Endometrial microvascular endothelial cells (primary cell): Measurements from ENCODE around the gene PCDHB3. TPM values are rescaled to one million over a fixed set of nuclear protein-coding genes. Genes with fewer than 3 reads are reported as not detected.
"Not testable (repeated sequence)": the region's sequence is repeated elsewhere in the genome, so short reads cannot be mapped to it uniquely, and the experiment has no call there.

ENCODE experiments used
- in situ Hi-C: cut with HindIII; loops from 2 replicates; pipeline ENCODE4 v1.10.0; 2017; ENCODE audit warnings: low sequenced_read_pairs, low pct_unique_long_range_greater_than_20kb; ENCODE audit errors: inconsistent ontology term
- total RNA-seq: library from RNA; depleted of rRNA; stranded (reverse); fragments of >200 nt; gene quantifications from one replicate; pipeline ENCODE4 v1.2.3, GENCODE V29; 2015; ENCODE audit errors: inconsistent ontology term

PCDHB3 gene
- total RNA-seq, 1 donor from 2014 or later, result 0.19 TPM

DNA sequence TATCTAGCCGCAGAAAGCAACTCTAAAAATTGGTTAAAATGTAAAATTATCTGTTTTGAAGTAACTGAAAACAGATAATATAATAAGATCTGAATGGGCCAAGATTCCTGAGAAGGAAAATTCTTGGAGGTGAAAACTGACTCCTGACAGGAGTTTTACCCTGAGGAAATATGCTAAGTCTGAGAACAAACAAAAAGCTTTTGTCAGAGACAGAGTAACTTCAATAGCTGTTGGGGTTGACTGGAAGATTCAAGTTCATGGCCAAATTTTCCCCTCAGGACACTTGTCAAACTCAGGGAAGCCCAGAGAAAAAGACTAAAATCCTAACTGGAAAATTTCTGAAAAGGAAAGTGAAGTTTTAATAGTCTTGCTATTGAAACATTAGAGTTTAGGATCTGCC lies 27.0 kb downstream of the PCDHB3 start:
- in situ Hi-C loops, result no loop called here

DNA sequence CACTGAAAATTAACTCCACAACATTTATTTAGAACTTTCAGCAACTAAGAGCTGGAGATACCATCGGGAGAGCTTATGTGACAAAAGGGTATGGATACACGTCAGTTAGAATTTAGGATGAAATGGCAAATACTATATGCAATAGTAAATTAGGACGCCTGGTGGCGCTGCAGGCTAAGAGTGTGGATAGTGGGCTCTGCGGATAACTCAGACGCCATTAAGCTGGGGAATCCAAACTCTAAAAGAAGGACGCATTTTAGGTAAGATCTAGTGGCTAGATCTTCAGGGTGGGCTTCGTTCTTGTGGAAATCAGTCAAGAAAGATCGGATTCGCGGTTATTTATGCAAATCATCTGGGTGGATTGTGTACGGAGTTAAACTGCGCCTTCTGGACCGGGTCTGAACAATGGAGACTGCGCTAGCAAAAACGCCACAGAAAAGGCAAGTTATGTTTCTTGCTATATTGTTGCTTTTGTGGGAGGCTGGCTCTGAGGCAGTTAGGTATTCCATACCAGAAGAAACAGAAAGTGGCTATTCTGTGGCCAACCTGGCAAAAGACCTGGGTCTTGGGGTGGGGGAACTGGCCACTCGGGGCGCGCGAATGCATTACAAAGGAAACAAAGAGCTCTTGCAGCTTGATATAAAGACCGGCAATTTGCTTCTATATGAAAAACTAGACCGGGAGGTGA lies 34.9 kb downstream of the PCDHB3 start, which contains the start of gene PCDHB5:
TSS of gene PCDHB5 (plus strand) at position 177 of the 688 bp plus-strand sequence. CDS start at position 406, 229 bp downstream.
- in situ Hi-C loops, result no loop called here

DNA sequence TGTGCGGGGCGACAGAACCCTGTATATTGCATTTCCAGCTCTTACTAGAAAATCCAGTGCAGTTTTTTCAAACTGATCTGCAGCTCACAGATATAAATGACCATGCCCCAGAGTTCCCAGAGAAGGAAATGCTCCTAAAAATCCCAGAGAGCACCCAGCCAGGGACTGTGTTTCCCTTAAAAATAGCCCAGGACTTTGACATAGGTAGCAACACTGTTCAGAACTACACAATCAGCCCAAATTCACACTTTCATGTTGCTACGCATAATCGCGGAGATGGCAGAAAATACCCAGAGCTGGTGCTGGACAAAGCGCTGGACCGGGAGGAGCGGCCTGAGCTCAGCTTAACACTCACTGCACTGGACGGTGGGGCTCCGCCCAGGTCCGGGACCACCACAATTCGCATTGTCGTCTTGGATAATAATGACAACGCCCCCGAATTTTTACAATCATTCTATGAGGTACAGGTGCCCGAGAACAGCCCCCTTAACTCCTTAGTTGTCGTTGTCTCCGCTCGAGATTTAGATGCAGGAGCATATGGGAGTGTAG lies 35.5 kb downstream of the PCDHB3 start:
- in situ Hi-C loops, result no loop called here

DNA sequence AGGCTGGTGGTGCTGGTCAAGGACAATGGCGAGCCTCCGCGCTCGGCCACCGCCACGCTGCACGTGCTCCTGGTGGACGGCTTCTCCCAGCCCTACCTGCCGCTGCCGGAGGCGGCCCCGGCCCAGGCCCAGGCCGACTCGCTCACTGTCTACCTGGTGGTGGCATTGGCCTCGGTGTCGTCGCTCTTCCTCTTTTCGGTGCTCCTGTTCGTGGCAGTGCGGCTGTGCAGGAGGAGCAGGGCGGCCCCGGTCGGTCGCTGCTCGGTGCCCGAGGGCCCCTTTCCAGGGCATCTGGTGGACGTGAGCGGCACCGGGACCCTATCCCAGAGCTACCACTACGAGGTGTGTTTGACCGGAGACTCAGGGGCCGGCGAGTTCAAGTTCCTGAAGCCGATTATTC lies 37.1 kb downstream of the PCDHB3 start:
- in situ Hi-C loops, result not testable (repeated sequence)

DNA sequence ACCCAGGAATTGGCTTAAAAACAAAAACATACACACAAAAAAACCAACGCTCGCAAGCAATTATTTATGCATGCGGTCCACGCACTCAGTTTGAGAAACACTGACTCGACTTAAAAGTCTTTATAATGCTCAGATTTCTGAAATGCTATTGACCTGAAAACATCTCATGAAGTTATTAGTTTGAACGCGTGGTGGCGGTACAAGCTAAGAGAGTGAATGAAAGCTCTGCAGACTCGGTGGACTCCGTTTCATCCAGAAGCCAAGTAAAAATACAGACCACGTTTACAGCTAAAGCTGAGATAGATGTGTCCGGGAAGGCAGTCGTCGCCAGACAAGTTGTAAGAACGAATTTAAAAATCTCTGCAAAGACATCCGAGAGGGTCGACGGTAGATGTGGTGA lies 49.5 kb downstream of the PCDHB3 start, which contains the start of gene PCDHB6:
TSS of gene PCDHB6 (plus strand) at position 246 of the 400 bp plus-strand sequence. CDS start 201 bp downstream, outside the sequence.
- in situ Hi-C loops, result no loop called here

DNA sequence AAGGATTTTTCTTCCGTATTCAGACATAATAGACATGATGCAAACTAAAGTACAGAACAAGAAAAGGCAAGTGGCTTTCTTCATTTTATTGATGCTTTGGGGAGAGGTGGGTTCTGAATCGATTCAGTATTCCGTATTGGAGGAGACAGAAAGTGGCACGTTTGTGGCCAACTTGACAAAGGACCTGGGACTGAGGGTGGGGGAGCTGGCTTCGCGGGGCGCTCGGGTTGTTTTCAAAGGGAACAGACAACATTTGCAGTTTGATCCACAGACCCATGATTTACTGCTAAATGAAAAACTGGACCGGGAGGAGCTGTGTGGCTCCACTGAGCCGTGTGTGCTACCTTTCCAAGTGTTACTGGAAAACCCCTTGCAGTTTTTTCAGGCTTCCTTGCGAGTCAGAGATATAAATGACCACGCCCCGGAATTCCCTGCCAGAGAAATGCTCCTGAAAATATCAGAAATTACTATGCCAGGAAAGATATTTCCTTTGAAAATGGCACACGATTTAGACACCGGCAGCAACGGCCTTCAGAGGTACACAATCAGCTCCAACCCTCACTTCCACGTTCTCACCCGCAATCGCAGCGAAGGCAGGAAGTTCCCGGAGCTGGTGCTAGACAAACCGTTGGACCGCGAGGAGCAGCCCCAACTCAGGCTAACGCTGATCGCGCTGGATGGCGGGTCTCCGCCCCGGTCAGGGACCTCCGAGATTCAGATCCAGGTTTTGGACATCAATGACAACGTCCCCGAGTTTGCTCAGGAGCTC lies 50.1 kb downstream of the PCDHB3 start:
- in situ Hi-C loops, result no loop called here

DNA sequence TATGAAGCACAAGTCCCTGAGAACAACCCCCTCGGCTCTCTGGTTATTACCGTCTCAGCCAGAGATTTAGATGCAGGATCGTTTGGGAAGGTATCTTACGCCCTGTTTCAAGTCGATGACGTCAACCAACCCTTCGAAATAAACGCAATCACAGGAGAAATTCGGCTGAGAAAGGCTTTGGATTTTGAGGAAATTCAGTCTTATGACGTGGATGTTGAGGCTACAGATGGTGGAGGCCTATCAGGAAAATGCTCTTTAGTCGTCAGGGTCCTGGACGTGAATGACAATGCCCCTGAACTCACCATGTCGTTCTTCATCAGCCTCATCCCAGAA lies 50.7 kb downstream of the PCDHB3 start:
- in situ Hi-C loops, result no loop called here

DNA sequence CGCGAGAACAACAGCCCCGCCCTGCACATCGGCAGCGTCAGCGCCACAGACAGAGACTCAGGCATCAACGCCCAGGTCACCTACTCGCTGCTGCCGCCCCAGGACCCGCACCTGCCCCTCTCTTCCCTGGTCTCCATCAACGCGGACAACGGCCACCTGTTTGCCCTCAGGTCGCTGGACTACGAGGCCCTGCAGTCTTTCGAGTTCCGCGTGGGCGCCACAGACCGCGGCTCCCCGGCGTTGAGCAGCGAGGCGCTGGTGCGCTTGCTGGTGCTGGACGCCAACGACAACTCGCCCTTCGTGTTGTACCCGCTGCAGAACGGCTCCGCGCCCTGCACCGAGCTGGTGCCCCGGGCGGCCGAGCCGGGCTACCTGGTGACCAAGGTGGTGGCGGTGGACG lies 51.4 kb downstream of the PCDHB3 start:
- in situ Hi-C loops, result not testable (repeated sequence)

DNA sequence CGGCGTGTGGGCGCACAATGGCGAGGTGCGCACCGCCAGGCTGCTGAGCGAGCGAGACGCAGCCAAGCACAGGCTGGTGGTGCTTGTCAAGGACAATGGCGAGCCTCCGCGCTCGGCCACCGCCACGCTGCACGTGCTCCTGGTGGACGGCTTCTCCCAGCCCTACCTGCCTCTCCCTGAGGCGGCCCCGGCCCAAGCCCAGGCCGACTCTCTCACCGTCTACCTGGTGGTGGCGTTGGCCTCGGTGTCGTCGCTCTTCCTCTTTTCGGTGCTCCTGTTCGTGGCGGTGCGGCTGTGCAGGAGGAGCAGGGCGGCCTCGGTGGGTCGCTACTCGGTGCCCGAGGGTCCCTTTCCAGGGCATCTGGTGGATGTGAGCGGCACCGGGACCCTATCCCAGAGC lies 51.8 kb downstream of the PCDHB3 start:
- in situ Hi-C loops, result not testable (repeated sequence)

Other genes with a start within 250 kb of the PCDHB3 start
- not detected for gene PCDHA10, start 244.6 kb upstream of the PCDHB3 start, total RNA-seq
- not detected for gene PCDHA11, start 231.5 kb upstream of the PCDHB3 start, total RNA-seq
- not detected for gene PCDHA12, start 225.2 kb upstream of the PCDHB3 start, total RNA-seq
- not detected for gene PCDHA13, start 218.3 kb upstream of the PCDHB3 start, total RNA-seq
- not detected for gene PCDHAC1, start 174.2 kb upstream of the PCDHB3 start, total RNA-seq
- not detected for gene PCDHAC2, start 134.0 kb upstream of the PCDHB3 start, total RNA-seq
- gene PCDHB1, start 49.1 kb upstream of the PCDHB3 start, total RNA-seq, result not detected
- gene PCDHB2, start 5.9 kb upstream of the PCDHB3 start, total RNA-seq, result 0.28 TPM
- 0.09 TPM for gene PCDHB4, start 21.3 kb downstream of the PCDHB3 start, total RNA-seq
- gene PCDHB5, start 34.7 kb downstream of the PCDHB3 start, total RNA-seq, result 1.4 TPM
- gene PCDHB6, start 49.6 kb downstream of the PCDHB3 start, total RNA-seq, result 0.28 TPM
- gene PCDHB7, start 72.2 kb downstream of the PCDHB3 start, total RNA-seq, result 1.2 TPM
- not detected for gene PCDHB8, start 77.3 kb downstream of the PCDHB3 start, total RNA-seq
- 0.28 TPM for gene PCDHB16, start 81.9 kb downstream of the PCDHB3 start, total RNA-seq
- not detected for gene PCDHB9, start 86.7 kb downstream of the PCDHB3 start, total RNA-seq
- gene PCDHB10, start 91.9 kb downstream of the PCDHB3 start, total RNA-seq, result 0.19 TPM
- 0.19 TPM for gene PCDHB11, start 99.2 kb downstream of the PCDHB3 start, total RNA-seq
- not detected for gene PCDHB12, start 108.2 kb downstream of the PCDHB3 start, total RNA-seq
- gene PCDHB13, start 113.4 kb downstream of the PCDHB3 start, total RNA-seq, result 0.65 TPM
- 0.37 TPM for gene PCDHB14, start 122.9 kb downstream of the PCDHB3 start, total RNA-seq
- not detected for gene PCDHB15, start 144.9 kb downstream of the PCDHB3 start, total RNA-seq
- 0.09 TPM for gene SLC25A2, start 203.6 kb downstream of the PCDHB3 start, total RNA-seq
- 45.0 TPM for gene TAF7, start 220.3 kb downstream of the PCDHB3 start, total RNA-seq
- 0.09 TPM for gene PCDHGA1, start 230.0 kb downstream of the PCDHB3 start, total RNA-seq
- gene PCDHGA2, start 238.3 kb downstream of the PCDHB3 start, total RNA-seq, result 0.84 TPM
- gene PCDHGA3, start 243.4 kb downstream of the PCDHB3 start, total RNA-seq, result 1.3 TPM
- gene PCDHGB1, start 249.6 kb downstream of the PCDHB3 start, total RNA-seq, result 0.74 TPM